Right lobe of liver (tissue), 6 donors: ENCODE results near the gene FIZ1. TPM values are rescaled to one million over a fixed set of nuclear protein-coding genes. Genes with fewer than 3 reads are reported as not detected.

Experiments
- ATAC-seq, 4 donors: fragments of 200-7000 bp; cut with Tn5 transposase; one replicate each; pipeline ENCODE4 v1.9.1; 2020; ENCODE audit warnings: mild to moderate bottlenecking in 4 of 4, moderate library complexity in 4 of 4
- DNase-seq, 3 donors: peaks; one replicate each; pipeline ENCODE4 v3.0.0-alpha.2; 2020
- H3K27ac ChIP-seq, 3 donors: fragments of 200-600 bp; one replicate each; pipeline ENCODE4 v1.8.0; 2022
- H3K27me3 ChIP-seq, 2 donors: fragments of 200-600 bp; one replicate each; pipeline ENCODE4 v1.8.0; 2022
- H3K36me3 ChIP-seq, 4 donors: fragments of 200-600 bp; sonication (generic) in 1 of 4; one replicate each; pipeline versions ENCODE4 v1.5.1 to v1.8.0; 2017 to 2022; ENCODE audit warnings: control low read depth in 1 of 4
- H3K4me1 ChIP-seq, 4 donors: fragments of 200-600 bp; sonication (generic) in 1 of 4; one replicate each; pipeline versions ENCODE4 v1.5.1 to v1.8.0; 2017 to 2022; ENCODE audit warnings: control low read depth in 1 of 4
- H3K4me3 ChIP-seq, 3 donors: fragments of 200-600 bp; one replicate each; pipeline ENCODE4 v1.8.0; 2022
- H3K9me3 ChIP-seq, 4 donors: fragments of 200-600 bp; sonication (generic) in 1 of 4; one replicate each; pipeline versions ENCODE4 v1.5.1 to v1.8.0; 2017 to 2022; ENCODE audit warnings: control low read depth in 1 of 4
- CTCF ChIP-seq, 4 donors: fragments of 200-600 bp in 3 of 4; fragments of 450-650 bp in 1 of 4; IDR thresholded peaks; one replicate each; pipeline versions ENCODE4 v1.5.1 to v1.8.0; 2016 to 2022; ENCODE audit warnings: antibody characterized with exemption in 4 of 4, mild to moderate bottlenecking in 2 of 4
- POLR2A ChIP-seq: fragments of 450-650 bp; IDR thresholded peaks from one replicate; pipeline ENCODE4 v1.6.1; 2017; ENCODE audit warnings: antibody characterized with exemption, mild to moderate bottlenecking
- WGBS: methylation state at CpG from one replicate; pipeline ENCODE4 v1.1.6; 2018; ENCODE audit warnings: low coverage, low lambda C conversion rate; ENCODE audit not compliant: insufficient coverage; ENCODE audit errors: missing lambda C conversion rate; 5-methylcytosine and 5-hydroxymethylcytosine counted together
- intact Hi-C, 2 donors: fragments of 100-400 bp; cut with DNase I; formaldehyde crosslinking; loops; one replicate each; pipeline versions ENCODE4 v1.11.2 to v1.14.1; 2022
- total RNA-seq, 6 experiments: library from RNA; depleted of rRNA in 2 of 6; stranded (reverse); fragments of >200 nt in 2 of 6; fragmentation: NEBNext Ultra II Directional in 3 of 6; extraction: Animal tissue kit (Norgen Biotek cat#: 25700) in 3 of 6; gene quantifications; one replicate each; pipeline versions ENCODE4 v1.1.0 to v1.2.4, GENCODE V29; 2016 to 2023
- donor health status: DM: no; HTN: yes; CAD: no.
- donor health status: DM: no; HTN: no; CAD: no.
- donor health status: DM: no; HTN: no; CAD: no.
- donor health status: DM: no; HTN: yes; CAD: no.
- donor health status: DM: no; HTN: yes; CAD: no.

FIZ1 gene
- total RNA-seq, 6 experiments from 2014 or later, result 3.0 to 13.1 (median 5.1) TPM

GRCh38 chr19:55643003-55643886, 43.9 kb upstream of the FIZ1 start, which contains the start of gene ZNF581:
Gene ZNF581 (plus strand): TSS chr19:55643649. CDS start chr19:55644572, 923 bp downstream.
- intact Hi-C loops, result no loop called here
- peak; percentile 67 to 78 (median 78) for DNase-seq
- peak within 1 kb of the TSS; percentile 63 to 76 (median 67) for H3K27ac ChIP-seq
- 3% methylated on average over 22 of the region's 56 CpGs for WGBS
- ATAC-seq, result peak; percentile 54 to 62 (median 61)
- no peaks in the 10 kb centered on the region for H3K9me3 ChIP-seq
- no peak for TF ChIP-seq POLR2A
- TF ChIP-seq CTCF (IDR thresholded peaks at IDR 0.05), result no peak
- peak within 1 kb of the TSS; percentile 74 to 85 (median 81) for H3K4me3 ChIP-seq
- H3K27me3 ChIP-seq, result no peaks in the 10 kb centered on the region
- H3K36me3 ChIP-seq, result peaks cover 0 to 10% (median 0%) of the 10 kb centered on the region in 4 donors
- H3K4me1 ChIP-seq, result peaks cover 0 to 40% (median 12%) of the 10 kb centered on the region in 4 donors

DNA sequence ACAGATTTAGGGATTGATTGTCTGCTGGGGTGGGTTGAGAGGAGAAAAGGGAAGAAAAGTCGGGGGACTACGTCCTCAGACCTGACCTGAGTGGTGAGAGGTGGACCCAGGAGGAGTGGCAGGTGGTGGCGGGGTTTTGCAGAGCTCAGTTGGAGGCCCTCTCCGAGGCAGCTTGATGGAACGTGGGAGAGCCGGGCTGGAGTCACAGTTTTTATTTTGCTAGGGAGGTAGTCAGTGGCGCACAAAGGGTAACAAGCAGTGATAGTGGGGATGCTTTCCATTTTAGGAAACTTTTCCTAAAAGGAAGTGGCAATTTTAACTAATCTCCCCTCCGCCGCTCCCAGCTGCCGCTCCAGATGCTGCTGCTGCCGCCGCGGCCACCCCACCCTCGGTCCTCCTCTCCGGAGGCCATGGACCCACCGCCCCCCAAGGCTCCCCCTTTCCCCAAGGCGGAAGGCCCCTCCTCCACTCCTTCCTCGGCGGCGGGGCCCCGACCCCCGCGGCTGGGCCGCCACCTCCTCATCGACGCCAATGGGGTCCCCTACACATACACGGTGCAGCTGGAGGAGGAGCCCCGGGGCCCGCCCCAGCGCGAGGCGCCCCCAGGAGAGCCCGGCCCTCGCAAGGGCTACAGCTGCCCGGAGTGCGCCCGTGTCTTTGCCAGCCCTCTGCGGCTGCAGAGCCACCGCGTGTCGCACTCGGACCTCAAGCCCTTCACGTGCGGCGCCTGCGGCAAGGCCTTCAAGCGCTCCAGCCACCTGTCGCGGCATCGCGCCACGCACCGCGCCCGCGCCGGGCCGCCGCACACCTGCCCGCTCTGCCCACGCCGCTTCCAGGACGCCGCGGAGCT, 43.1 kb upstream of the FIZ1 start:
- peak overlapping the region; percentile 47 to 76 (median 67) for H3K27ac ChIP-seq
- 2% methylated on average over 9 of the region's 65 CpGs for WGBS
- peaks cover 0 to 37% (median 10%) of the 10 kb centered on the region in 4 donors for H3K4me1 ChIP-seq
- no peak for TF ChIP-seq CTCF (IDR thresholded peaks at IDR 0.05)
- no peak for TF ChIP-seq POLR2A
- DNase-seq, result peak in 2 of 3 donors; percentile 30 to 71
- H3K27me3 ChIP-seq, result no peaks in the 10 kb centered on the region
- peak overlapping the region; percentile 74 to 85 (median 81) for H3K4me3 ChIP-seq
- H3K9me3 ChIP-seq, result no peaks in the 10 kb centered on the region
- intact Hi-C loops, result no loop called here
- peak; percentile 0 to 3 (median 2) for ATAC-seq
- H3K36me3 ChIP-seq, result peaks cover 0 to 10% (median 0%) of the 10 kb centered on the region in 4 donors

GRCh38 chr19:55641426-55642152, 42.3 kb upstream of the FIZ1 start:
- WGBS, result under 1% methylated on average over 25 of the region's 25 CpGs
- Histone ChIP-seq H3K27ac (peak overlapping the region; percentile 67 to 76 (median 73)), H3K4me1 (peaks cover 0 to 37% (median 11%) of the 10 kb centered on the region in 4 donors), H3K27me3 (no peaks in the 10 kb centered on the region), H3K4me3 (peak overlapping the region; percentile 74 to 85 (median 81)), H3K9me3 (no peaks in the 10 kb centered on the region), H3K36me3 (peaks cover 0 to 10% (median 0%) of the 10 kb centered on the region in 4 donors)
- no peak for TF ChIP-seq POLR2A
- no peak for TF ChIP-seq CTCF (IDR thresholded peaks at IDR 0.05)
- ATAC-seq (peak in 2 of 4 donors; percentile 1 to 2), DNase-seq (peak in 1 of 3 donors; percentile 39)
- intact Hi-C loops, result no loop called here
